ENCODE measurements around the gene CCNF. TPM values are rescaled to one million over a fixed set of nuclear protein-coding genes. Genes with fewer than 3 reads are reported as not detected.

CCNF gene
- total and polyA plus RNA-seq, 5 experiments from 2014 or later: 0.59 to 2.4 (median 2.0) TPM

DNA sequence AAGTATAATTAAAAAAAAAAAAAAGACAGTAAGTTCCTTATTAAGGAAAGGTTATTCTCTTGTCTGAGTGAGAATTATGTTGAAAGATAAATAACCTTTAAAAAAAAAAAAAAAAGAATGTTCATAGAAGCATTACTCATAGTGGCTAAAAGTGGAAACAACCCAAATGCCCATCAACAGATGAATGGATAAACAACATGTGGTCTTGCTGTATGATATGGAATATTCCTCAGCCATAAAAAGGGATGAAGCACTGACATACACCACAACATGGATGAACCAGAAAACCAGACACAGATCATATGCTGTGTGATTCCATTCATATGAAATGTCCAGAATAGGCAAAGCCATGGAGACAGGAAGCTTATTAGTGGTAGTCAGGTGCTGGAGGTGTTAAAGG lies 9.2 kb upstream of the CCNF start:
- POLR2A ChIA-PET: no interaction called here
- no peaks in the 10 kb centered on the region for H3K36me3 Mint-ChIP-seq
- no peaks in the 10 kb centered on the region for H3K9me3 Mint-ChIP-seq
- H3K27ac Mint-ChIP-seq: no peak overlapping the region
- H3K27me3 Mint-ChIP-seq: peaks cover 0 to 12% (median 3%) of the 10 kb centered on the region in 5 donors
- peaks cover 0 to 11% (median 4%) of the 10 kb centered on the region in 4 donors for H3K4me1 Mint-ChIP-seq
- ATAC-seq (no peak), DNase-seq (no peak)
- H3K4me3 Mint-ChIP-seq: no peak overlapping the region

DNA sequence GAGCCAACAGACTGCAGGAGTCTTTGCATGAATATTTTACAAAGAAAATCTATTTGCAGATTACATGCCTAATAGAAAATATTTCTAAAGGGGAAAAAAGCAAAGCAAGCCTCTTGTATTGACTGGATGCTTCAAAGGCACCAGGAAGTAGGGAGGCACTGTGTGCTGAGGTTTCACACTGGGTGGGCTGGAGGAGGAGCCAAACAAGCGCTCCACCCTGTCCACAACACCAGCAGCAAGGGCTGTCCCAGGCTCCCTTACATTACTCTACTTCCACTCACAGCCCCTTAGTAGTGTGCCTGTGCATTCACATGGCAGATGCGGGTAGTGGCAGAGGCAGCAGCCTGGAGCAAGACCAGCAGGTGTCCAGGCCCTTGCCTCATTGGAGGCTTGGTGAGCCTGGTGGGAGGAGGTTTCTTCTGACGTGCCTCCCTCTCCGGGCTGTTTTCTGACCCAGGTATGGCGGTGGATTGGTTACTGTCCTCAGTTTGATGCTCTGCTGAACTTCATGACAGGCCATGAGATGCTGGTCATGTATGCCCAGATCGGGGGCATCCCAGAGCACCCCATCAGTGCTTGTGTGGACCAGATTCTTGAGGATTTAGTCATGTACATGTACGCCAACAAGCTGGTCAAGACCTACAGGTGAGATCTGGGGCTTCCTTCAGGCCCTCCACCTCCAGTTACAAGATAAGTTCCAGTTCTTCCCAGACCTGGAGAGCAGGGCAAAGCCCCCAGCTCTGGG lies 7.0 kb upstream of the CCNF start:
- DNase-seq (peak in 1 of 10 donors; percentile 25), ATAC-seq (peak; percentile 35 to 58)
- Mint-ChIP-seq H3K4me1 (peaks cover 0 to 11% (median 4%) of the 10 kb centered on the region in 4 donors), H3K27me3 (peaks cover 0 to 4% (median 0%) of the 10 kb centered on the region in 5 donors), H3K27ac (no peak overlapping the region), H3K36me3 (no peaks in the 10 kb centered on the region), H3K9me3 (no peaks in the 10 kb centered on the region), H3K4me3 (no peak overlapping the region)
- POLR2A ChIA-PET: no interaction called here

DNA sequence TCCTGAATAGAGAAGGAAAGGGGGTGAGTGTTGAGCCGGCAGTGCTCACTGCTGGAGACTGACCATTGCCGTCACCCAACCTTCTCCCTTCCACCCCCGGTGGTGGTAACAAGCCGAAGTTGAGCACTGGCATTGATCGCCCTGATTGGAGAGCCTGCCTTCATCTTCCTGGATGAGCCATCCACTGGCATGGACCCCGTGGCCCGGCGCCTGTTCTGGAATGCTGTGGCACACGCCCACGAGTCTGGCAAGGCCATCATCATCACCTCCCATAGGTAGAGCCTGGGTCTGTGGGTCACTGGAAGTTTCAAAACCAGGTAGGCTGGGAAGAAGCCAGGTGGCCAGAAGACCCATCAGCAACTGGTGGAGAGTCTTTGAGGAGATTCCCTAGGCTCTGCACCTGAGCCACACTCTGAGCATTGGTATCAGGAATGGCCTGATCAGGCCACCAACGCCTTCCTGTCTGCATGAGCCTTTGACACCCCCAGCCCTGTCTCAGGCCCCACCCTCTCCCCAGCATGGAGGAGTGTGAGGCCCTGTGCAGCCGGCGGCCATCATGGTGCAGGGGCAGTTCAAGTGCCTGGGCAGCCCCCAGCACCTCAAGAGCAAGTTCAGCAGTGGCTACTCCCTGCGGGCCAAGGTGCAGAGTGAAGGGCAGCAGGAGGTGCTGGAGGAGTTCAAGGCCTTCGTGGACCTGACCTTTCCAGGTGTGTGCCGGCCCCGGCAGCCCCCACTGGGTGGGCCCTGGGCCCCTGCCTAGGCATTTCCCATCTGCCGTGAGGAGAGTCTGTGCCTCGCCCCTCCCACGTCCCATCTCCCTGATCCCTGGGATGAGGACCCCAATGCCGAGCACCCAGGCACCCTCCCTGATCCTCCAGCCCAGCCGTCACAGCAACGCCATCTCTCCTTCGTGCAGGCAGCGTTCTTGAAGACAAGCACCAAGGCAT lies 4.9 kb upstream of the CCNF start:
- Mint-ChIP-seq H3K4me3 (no peak overlapping the region), H3K36me3 (no peaks in the 10 kb centered on the region), H3K9me3 (no peaks in the 10 kb centered on the region), H3K27ac (no peak overlapping the region), H3K4me1 (peaks cover 0 to 14% (median 6%) of the 10 kb centered on the region in 4 donors), H3K27me3 (peaks cover 0 to 2% (median 0%) of the 10 kb centered on the region in 5 donors)
- ATAC-seq: no peak
- DNase-seq: no peak
- POLR2A ChIA-PET: no interaction called here

DNA sequence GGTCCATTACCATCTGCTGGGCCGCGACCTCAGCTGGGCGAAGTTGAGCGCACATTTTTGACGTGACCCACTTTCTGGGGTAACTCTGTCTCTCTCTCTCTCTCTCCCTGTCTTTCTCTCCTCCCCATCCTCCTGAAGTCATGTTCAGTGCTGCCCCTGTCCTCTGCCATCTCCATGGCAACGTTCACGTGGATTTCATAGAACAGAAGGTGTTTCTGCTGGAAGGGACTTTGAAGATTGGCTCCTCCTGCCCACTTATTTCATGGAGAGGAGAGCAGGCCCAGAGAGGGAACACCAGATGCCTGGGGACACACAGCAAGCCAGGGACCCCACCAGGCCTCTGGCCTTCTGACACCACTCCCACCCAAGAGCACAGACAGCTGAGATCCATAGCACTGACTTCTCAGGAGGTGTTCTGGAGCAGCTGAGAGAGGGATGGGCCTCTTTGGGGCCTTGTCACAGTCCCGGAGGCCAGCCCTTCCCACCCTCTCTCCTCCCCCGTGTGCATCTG lies 4.2 kb upstream of the CCNF start:
- Mint-ChIP-seq H3K9me3 (no peaks in the 10 kb centered on the region), H3K4me3 (no peak overlapping the region), H3K27ac (peak overlapping the region in 1 of 10 donors; percentile 62), H3K36me3 (no peaks in the 10 kb centered on the region), H3K4me1 (peaks cover 4 to 16% (median 9%) of the 10 kb centered on the region in 4 donors), H3K27me3 (peaks cover 0 to 2% (median 0%) of the 10 kb centered on the region in 5 donors)
- no peak for DNase-seq
- POLR2A ChIA-PET: no interaction called here
- ATAC-seq: no peak

DNA sequence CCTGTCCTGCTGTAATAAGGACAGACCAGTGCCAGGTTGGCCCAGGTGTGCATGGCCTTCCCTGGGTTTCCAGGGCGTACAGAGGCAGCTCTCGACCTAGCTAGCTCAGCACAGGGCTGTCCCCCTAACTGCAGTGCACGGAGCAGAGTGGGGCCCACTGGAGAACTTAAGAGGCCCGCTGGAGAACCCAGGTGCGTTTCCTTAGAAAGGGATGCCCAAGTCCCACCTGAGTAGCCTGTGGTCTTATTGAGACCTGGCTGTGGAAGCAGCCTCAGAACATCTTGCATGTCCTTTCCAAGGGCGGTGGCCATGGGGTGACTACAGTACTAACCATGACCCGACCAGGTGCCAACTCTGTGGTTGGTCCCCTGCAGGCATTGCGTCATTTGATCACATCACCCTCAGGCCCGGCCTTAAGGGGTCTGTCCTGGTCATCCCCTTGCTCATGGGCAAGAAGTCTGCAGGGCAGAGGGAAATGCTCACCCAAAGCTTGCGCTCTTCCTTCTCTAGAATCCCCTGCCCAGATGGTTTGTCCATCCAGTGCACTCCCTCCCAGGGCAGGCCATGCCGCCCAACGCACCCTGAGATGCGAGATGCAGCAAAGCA lies 3.3 kb upstream of the CCNF start:
- no peak for DNase-seq
- no peaks in the 10 kb centered on the region for H3K9me3 Mint-ChIP-seq
- H3K4me1 Mint-ChIP-seq: peaks cover 9 to 24% (median 18%) of the 10 kb centered on the region in 4 donors

DNA sequence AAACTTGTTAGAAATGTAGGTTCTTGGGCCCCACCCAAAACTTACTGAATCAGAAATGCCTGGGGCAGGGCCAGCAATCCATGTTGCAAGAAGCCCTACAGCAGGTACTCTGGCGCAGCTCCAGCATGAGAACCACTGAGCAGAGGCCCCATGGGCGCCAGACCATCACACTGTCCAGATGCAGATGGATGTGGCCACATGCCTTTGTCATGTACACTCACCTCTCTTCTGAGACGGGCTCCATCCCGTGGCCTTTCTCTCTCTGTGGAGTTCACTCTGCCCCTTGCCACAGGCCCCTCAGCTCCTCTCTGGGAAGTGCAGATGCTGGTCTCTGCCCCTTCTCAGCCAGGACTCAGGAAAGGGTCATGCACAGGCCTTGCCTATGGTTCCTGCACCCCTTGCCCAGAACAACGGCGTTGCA lies 2.3 kb upstream of the CCNF start:
- DNase-seq (no peak), ATAC-seq (no peak)
- POLR2A ChIA-PET: no interaction called here
- H3K9me3 Mint-ChIP-seq: no peaks in the 10 kb centered on the region
- H3K27me3 Mint-ChIP-seq: peaks cover 0 to 1% (median 0%) of the 10 kb centered on the region in 5 donors
- peaks cover 9 to 23% (median 18%) of the 10 kb centered on the region in 4 donors for H3K4me1 Mint-ChIP-seq
- H3K27ac Mint-ChIP-seq: no peak overlapping the region
- H3K4me3 Mint-ChIP-seq: peak overlapping the region in 3 of 10 donors; percentile 85 to 93 (median 91)
- H3K36me3 Mint-ChIP-seq: no peaks in the 10 kb centered on the region

More for the DNA sequence above, 3.3 kb upstream of the CCNF start:
- no peak for ATAC-seq
- no peak overlapping the region for H3K27ac Mint-ChIP-seq
- no peaks in the 10 kb centered on the region for H3K36me3 Mint-ChIP-seq
- peaks cover 0 to 1% (median 0%) of the 10 kb centered on the region in 5 donors for H3K27me3 Mint-ChIP-seq
- H3K4me3 Mint-ChIP-seq: no peak overlapping the region
- POLR2A ChIA-PET: interaction anchor here (0.5 kb wide), 1 partner anchor 11 kb away, joined by 3 read pairs; no protein-coding TSS in a partner anchor

DNA sequence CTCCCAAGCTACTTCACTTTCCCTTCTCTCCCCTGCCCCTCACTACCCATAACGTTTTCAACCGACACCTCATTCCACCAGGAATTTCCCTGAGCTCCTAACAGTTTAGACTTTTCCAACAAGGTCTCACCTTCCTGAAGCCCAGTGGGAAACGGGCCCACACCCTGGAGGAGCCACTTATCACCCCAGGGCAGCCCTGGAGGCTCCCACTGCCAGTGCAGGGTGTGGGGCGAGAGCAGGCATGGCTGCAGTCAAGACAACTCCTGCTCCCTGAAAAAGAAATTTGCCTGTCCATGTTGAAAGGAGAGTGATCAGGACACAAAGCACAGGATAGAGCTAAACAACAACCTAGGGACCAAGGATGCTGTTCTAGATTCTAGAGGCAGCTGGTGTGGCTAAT lies 1.7 kb upstream of the CCNF start:
- H3K4me3 Mint-ChIP-seq: peak overlapping the region; percentile 52 to 93 (median 86)
- POLR2A ChIA-PET: interaction anchor here (0.5 to 1.6 kb wide), 2 partner anchors 33 to 816 kb away, joined by 4 to 6 read pairs; partner anchors contain the start of genes CRAMP1, IFT140 and TEDC2

DNA sequence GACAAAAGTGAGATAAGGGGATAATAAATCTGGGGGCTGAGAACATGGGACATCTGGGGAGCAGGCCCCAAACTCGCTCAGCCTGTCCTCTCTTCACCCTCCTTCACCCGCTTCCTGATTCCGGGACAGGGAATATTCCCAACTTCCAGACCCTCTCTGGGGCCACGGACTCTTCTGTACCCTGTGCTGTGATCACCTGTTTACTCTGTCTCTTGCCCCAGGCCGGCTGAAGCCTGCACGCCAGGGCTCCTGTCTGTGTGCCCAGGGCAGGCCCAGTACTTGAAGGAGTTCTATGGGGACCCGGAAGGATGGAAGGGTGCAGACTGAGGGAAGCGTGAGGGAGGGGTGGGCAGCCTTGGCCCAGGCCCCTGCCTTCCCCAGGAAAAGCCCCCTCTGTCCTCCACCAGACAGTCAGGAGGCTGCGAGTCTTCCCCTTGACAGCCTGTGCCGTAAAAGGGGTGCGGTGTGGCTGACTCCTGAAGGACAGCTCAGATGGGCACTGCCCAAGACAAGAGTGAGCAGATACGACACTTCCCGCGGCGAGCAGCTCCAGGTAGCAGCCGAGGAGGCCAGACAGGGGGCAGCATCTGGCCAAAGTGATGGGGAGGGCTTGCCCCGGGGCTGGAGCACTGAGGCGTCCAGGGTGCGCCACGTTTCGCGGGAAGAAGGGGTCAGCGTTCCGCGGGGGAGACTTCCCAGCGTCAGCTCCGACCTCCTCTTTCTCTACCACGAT lies 1.0 kb upstream of the CCNF start:
- DNase-seq (peak in 1 of 10 donors; percentile 66), ATAC-seq (no peak)
- H3K4me3 Mint-ChIP-seq: peak overlapping the region; percentile 77 to 93 (median 88)
- POLR2A ChIA-PET: interaction anchor here (0.6 to 1.6 kb wide), 3 partner anchors 32 to 623 kb away, joined by 4 to 6 read pairs (median 5); partner anchors contain the start of genes TEDC2 and TRAF7
- H3K27me3 Mint-ChIP-seq: peaks cover 0 to 1% (median 0%) of the 10 kb centered on the region in 5 donors
- H3K36me3 Mint-ChIP-seq: peaks cover 0 to 3% (median 2%) of the 10 kb centered on the region in 3 donors
- H3K27ac Mint-ChIP-seq: peak overlapping the region in 8 of 10 donors; percentile 4 to 88 (median 57)
- H3K9me3 Mint-ChIP-seq: no peaks in the 10 kb centered on the region
- peaks cover 9 to 16% (median 14%) of the 10 kb centered on the region in 4 donors for H3K4me1 Mint-ChIP-seq

More for the DNA sequence above, 1.7 kb upstream of the CCNF start:
- peaks cover 9 to 19% (median 16%) of the 10 kb centered on the region in 4 donors for H3K4me1 Mint-ChIP-seq
- no peak for DNase-seq
- H3K27me3 Mint-ChIP-seq: peaks cover 0 to 1% (median 0%) of the 10 kb centered on the region in 5 donors
- ATAC-seq: no peak
- H3K27ac Mint-ChIP-seq: peak overlapping the region in 4 of 10 donors; percentile 46 to 81 (median 62)
- no peaks in the 10 kb centered on the region for H3K36me3 Mint-ChIP-seq
- no peaks in the 10 kb centered on the region for H3K9me3 Mint-ChIP-seq

DNA sequence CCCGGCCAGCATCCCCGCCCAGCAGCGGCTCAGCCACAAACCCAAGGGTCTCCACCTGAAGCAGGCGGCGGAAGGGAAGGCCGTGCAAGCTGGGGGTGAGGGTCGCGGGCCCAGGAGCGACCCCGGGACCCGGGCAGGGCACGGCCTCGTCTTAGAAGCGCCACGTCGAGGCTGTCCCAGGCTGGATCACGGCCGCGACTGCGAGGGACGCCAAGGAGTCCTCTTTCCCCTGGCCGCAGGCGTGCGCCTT lies 538 bp upstream of the CCNF start:
- POLR2A ChIA-PET: interaction anchor here (0.6 to 1.6 kb wide), 3 partner anchors 32 to 624 kb away, joined by 4 to 6 read pairs (median 5); partner anchors contain the start of genes TEDC2 and TRAF7
- Mint-ChIP-seq H3K9me3 (no peaks in the 10 kb centered on the region), H3K4me3 (peak overlapping the region; percentile 77 to 93 (median 88))

DNA sequence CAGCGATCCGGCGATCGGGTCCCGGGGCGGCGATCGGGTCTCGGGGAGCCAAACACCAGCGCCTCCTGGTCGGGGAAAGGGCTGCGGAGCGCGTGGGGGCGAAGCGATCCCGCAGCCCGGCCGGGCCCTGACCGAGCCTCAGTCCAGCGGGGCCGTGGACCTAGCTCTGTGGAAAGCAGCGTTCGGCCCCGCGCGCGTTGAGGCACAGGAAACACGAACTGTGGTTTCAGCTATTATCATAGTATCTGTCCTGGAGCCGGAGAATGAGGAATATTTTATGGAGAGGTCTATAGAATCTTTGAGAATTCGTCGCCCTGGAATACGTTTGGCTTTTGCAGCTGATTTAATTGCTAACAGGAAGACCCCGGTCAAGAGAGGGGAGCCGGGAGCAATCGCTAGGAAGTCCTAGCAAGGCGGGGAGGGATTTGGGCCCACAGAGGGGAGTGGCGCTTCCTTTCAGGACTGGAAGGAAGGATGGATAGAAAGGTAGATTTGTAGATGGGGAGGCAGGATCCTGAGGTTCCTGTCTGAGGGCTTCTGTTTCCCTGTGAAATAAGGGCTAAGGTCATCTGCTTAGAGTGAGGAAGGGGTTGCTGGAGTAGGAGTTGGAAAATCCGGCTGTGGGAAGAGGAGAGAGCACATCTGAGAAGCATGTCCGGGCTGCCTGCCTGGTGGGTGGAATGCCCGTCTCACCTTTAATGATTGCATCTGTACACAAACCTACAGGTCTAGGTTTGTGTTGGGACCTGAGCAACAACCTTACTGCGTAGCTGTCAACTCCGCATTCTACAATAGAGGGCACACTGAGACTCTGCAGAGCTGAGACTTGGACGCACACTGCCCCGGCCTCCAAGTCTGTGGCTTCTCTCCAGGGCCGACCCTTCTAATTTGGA lies 770 bp downstream of the CCNF start:
- DNase-seq (peak in 3 of 10 donors; percentile 16 to 21 (median 19)), ATAC-seq (no peak)
- H3K4me3 Mint-ChIP-seq: peak overlapping the region; percentile 72 to 89 (median 86)
- H3K4me1 Mint-ChIP-seq: peaks cover 9 to 15% (median 14%) of the 10 kb centered on the region in 4 donors
- H3K9me3 Mint-ChIP-seq: no peaks in the 10 kb centered on the region
- POLR2A ChIA-PET: interaction anchor here (0.5 to 1.7 kb wide), 6 partner anchors 9 to 647 kb away, joined by 3 to 9 read pairs (median 3); partner anchors contain the start of genes ATP6V0C, NUBP2 and SPSB3
- peak overlapping the region in 8 of 10 donors; percentile 10 to 82 (median 68) for H3K27ac Mint-ChIP-seq
- peaks cover 0 to 1% (median 0%) of the 10 kb centered on the region in 5 donors for H3K27me3 Mint-ChIP-seq
- H3K36me3 Mint-ChIP-seq: peaks cover 0 to 4% (median 4%) of the 10 kb centered on the region in 3 donors

More for the DNA sequence above, 538 bp upstream of the CCNF start:
- Mint-ChIP-seq H3K27ac (peak overlapping the region in 6 of 10 donors; percentile 4 to 88 (median 44)), H3K4me1 (peaks cover 9 to 15% (median 14%) of the 10 kb centered on the region in 4 donors), H3K27me3 (peaks cover 0 to 1% (median 0%) of the 10 kb centered on the region in 5 donors), H3K36me3 (peaks cover 0 to 4% (median 4%) of the 10 kb centered on the region in 3 donors)
- ATAC-seq (peak in 1 of 2 donors; percentile 32), DNase-seq (no peak)

Measured in naive thymus-derived CD8-positive, alpha-beta T cell (primary cell).